Raji (cell line): ENCODE data around the gene SLC1A3.

Source experiments
- POLR2A ChIP-seq: IDR thresholded peaks from 2 replicates; pipeline ENCODE4 v1.6.1; 2011; ENCODE audit warnings: low read depth, low read length, control low read depth; ENCODE audit not compliant: insufficient read depth

SLC1A3 gene

GRCh38 chr5:36640949-36641348 lies 34.5 kb downstream of the SLC1A3 start:
- no peak for TF ChIP-seq POLR2A

GRCh38 chr5:36641431-36641830 lies 35.0 kb downstream of the SLC1A3 start:
- TF ChIP-seq POLR2A: no peak

GRCh38 chr5:36642089-36642488 lies 35.7 kb downstream of the SLC1A3 start:
- TF ChIP-seq POLR2A: no peak

- TF ChIP-seq POLR2A: no peak
Measured at GRCh38 chr5:36643162-36643561, 36.8 kb downstream of the SLC1A3 start.

GRCh38 chr5:36644727-36645126 lies 38.3 kb downstream of the SLC1A3 start:
- TF ChIP-seq POLR2A: no peak

- TF ChIP-seq POLR2A: no peak
Measured at GRCh38 chr5:36646100-36646499, 39.7 kb downstream of the SLC1A3 start.

GRCh38 chr5:36646507-36647023 lies 40.2 kb downstream of the SLC1A3 start:
- no peak for TF ChIP-seq POLR2A

- no peak for TF ChIP-seq POLR2A
Measured at GRCh38 chr5:36647046-36647445, 40.6 kb downstream of the SLC1A3 start.

- TF ChIP-seq POLR2A: no peak
Measured at GRCh38 chr5:36648426-36648825, 42.0 kb downstream of the SLC1A3 start.

- TF ChIP-seq POLR2A: no peak
Measured at GRCh38 chr5:36651761-36652685, 45.6 kb downstream of the SLC1A3 start.

GRCh38 chr5:36653044-36653705 lies 46.8 kb downstream of the SLC1A3 start:
- no peak for TF ChIP-seq POLR2A

GRCh38 chr5:36654564-36654963 lies 48.2 kb downstream of the SLC1A3 start:
- no peak for TF ChIP-seq POLR2A

- TF ChIP-seq POLR2A: no peak
Measured at GRCh38 chr5:36655161-36655560, 48.8 kb downstream of the SLC1A3 start.

- TF ChIP-seq POLR2A: no peak
Measured at GRCh38 chr5:36656556-36656955, 50.1 kb downstream of the SLC1A3 start.

GRCh38 chr5:36657563-36657995 lies 51.2 kb downstream of the SLC1A3 start:
- no peak for TF ChIP-seq POLR2A
